Naive thymus-derived CD8-positive, alpha-beta T cell (primary cell): Measurements from ENCODE around the gene GFI1. TPM values are rescaled to one million over a fixed set of nuclear protein-coding genes. Genes with fewer than 3 reads are reported as not detected.
A peak's percentile ranks its signal among the peaks of the same experiment; 100 is the strongest.
"Not testable (repeated sequence)": the region's sequence is repeated elsewhere in the genome, so short reads cannot be mapped to it uniquely, and the experiment has no call there.

Experiments used
- ATAC-seq, 2 donors: fragments of 150-1000 bp; cut with Tn5 transposase in 1 of 2; sonication (Bioruptor Pico), chemical (Tn5 transposase) in 1 of 2; 1 replicate in 1 of 2; 2 replicates in 1 of 2; pipeline ENCODE4 v1.10.0; 2021; ENCODE audit warnings: mild to moderate bottlenecking in 2 of 2, moderate library complexity in 2 of 2
- POLR2A ChIA-PET: fragments of 350-600 bp; sonication (Branson Sonifier 250); formaldehyde crosslinking; loops from one replicate; lab custom pipeline; 2021; ENCODE audit warnings: antibody characterized with exemption; lab: Charles Lee
- DNase-seq, 10 donors: peaks; one replicate each; pipeline versions ENCODE4 v3.0.0 to v3.0.0-alpha.2; 2020 to 2022
- H3K27ac Mint-ChIP-seq, 10 donors: one replicate each; pipeline ENCODE4 v1.8.0; 2020 to 2022; ENCODE audit warnings: mild to moderate bottlenecking in 10 of 10, mixed read lengths in 10 of 10, moderate library complexity in 4 of 10, inconsistent platforms in 1 of 10
- H3K27me3 Mint-ChIP-seq, 5 donors: one replicate each; pipeline ENCODE4 v1.8.0; 2021 to 2022; ENCODE audit warnings: mixed read lengths in 5 of 5
- H3K36me3 Mint-ChIP-seq, 3 donors: one replicate each; pipeline ENCODE4 v1.8.0; 2020 to 2022; ENCODE audit warnings: mixed read lengths in 3 of 3, mild to moderate bottlenecking in 2 of 3, inconsistent platforms in 1 of 3
- H3K4me1 Mint-ChIP-seq, 4 donors: one replicate each; pipeline ENCODE4 v1.8.0; 2021 to 2022; ENCODE audit warnings: mixed read lengths in 4 of 4
- H3K4me3 Mint-ChIP-seq, 10 donors: one replicate each; pipeline ENCODE4 v1.8.0; 2020 to 2022; ENCODE audit warnings: mild to moderate bottlenecking in 10 of 10, mixed read lengths in 10 of 10, moderate library complexity in 6 of 10, inconsistent platforms in 1 of 10
- H3K9me3 Mint-ChIP-seq, 9 donors: one replicate each; pipeline ENCODE4 v1.8.0; 2020 to 2022; ENCODE audit warnings: mixed read lengths in 9 of 9, mild to moderate bottlenecking in 3 of 9, inconsistent platforms in 1 of 9, moderate library complexity in 1 of 9
- polyA plus RNA-seq, 3 donors: library from polyadenylated mRNA; unstranded; fragments of 300-500 nt; fragmentation: Illumina TruSeq; gene quantifications; one replicate each; pipeline ENCODE4 v1.2.3, GENCODE V29; 2021
- total RNA-seq, 8 experiments: library from RNA in 2 of 8; stranded (reverse) in 2 of 8; gene quantifications; one replicate each; pipeline ENCODE4 v1.2.3 and lab custom pipeline; 2021 to 2026

GFI1 gene
- total and polyA plus RNA-seq, 5 experiments from 2014 or later, result 5.6 to 22.4 (median 12.4) TPM

- no peak for DNase-seq
- no peaks in the 10 kb centered on the region for H3K27me3 Mint-ChIP-seq
- no peak for ATAC-seq
- H3K4me1 Mint-ChIP-seq, result peaks cover 0 to 10% (median 1%) of the 10 kb centered on the region in 4 donors
- H3K4me3 Mint-ChIP-seq, result no peak overlapping the region
- H3K9me3 Mint-ChIP-seq, result peaks cover 0 to 7% (median 0%) of the 10 kb centered on the region in 9 donors
- POLR2A ChIA-PET, result no interaction called here
- H3K36me3 Mint-ChIP-seq, result no peaks in the 10 kb centered on the region
- H3K27ac Mint-ChIP-seq, result no peak overlapping the region
Measured at GRCh38 chr1:92447976-92448375, 38.7 kb downstream of the GFI1 start.

DNA sequence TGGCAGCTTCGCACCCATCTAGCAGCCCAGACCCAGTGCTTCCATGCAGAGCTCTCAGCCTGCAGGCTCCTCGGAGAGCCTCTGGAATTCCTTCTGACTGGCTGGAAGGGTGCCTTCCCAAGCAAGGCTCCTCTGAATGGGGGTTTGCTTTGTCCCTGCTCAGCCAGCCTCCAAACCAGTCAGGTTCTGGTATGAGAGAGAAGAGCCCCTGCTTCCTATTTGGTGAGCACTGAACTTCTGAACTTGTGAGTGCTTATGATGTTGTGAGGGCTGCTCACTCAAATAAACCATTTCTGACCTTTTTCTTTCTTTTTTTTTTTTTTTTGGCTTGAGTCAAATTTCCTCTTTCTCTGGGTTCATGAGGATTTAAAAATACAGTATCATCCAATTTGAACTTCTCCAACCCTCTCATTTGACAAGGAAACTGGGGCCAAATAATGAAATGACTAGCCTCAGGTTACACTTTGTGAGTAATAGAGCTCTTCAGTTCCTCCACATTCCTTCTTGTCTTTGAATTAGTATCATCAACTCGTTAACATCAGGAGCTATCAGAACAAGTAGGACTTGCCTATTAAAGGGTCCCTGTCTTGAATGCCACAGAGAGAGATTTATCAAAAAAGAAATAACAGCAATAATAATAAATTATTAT is 39.6 kb downstream of the GFI1 start:
- no peaks in the 10 kb centered on the region for H3K27me3 Mint-ChIP-seq
- no peak for DNase-seq
- POLR2A ChIA-PET, result no interaction called here
- H3K4me3 Mint-ChIP-seq, result no peak overlapping the region
- peak overlapping the region in 1 of 10 donors; percentile 12 for H3K27ac Mint-ChIP-seq
- H3K36me3 Mint-ChIP-seq, result no peaks in the 10 kb centered on the region
- ATAC-seq, result no peak
- peaks cover 0 to 7% (median 0%) of the 10 kb centered on the region in 9 donors for H3K9me3 Mint-ChIP-seq
- H3K4me1 Mint-ChIP-seq, result peaks cover 0 to 10% (median 1%) of the 10 kb centered on the region in 4 donors

DNA sequence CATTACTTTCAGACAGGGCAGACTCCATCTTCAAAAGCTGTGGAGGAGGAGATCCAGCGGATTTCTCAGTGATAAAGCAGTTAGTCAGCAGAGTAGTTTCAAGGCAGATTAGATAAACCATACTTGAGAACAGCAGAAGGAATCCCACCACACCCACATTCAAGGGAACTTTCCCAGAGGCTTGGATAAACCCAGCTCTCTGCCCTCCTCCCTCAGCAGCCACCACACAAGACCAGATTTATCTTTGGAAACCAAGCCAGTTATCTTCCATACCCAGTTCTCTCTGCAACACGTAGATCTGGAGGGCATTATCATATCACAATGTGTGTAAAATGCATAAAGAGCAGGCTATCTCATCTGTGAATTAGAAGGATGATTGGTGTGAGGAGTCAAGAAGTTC is 40.2 kb downstream of the GFI1 start:
- Mint-ChIP-seq H3K36me3 (no peaks in the 10 kb centered on the region), H3K4me1 (peaks cover 0 to 10% (median 1%) of the 10 kb centered on the region in 4 donors), H3K27me3 (no peaks in the 10 kb centered on the region), H3K4me3 (no peak overlapping the region), H3K9me3 (peaks cover 0 to 7% (median 0%) of the 10 kb centered on the region in 9 donors), H3K27ac (no peak overlapping the region)
- DNase-seq (no peak), ATAC-seq (no peak)
- POLR2A ChIA-PET, result no interaction called here

DNA sequence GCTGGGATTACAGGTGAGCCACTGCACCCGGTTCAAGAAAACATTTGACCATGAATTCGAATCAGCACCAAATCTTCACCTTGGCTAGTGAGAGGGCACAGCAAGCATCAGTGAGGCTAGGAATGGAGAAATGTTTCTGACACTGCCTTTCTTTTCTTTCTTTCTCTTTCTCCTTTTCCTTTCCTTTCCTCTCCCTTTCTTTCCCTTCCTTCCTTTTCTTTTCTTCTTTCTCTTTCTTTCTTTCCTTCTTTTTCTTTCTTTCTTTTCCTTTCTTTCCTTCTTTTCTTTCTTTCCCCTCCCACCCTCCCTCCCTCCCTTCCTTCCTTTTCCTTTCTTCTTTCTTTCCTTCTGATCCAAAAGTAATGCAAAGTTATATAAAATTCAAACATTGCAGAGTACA is 40.9 kb downstream of the GFI1 start:
- H3K36me3 Mint-ChIP-seq, result no peaks in the 10 kb centered on the region
- POLR2A ChIA-PET, result no interaction called here

DNA sequence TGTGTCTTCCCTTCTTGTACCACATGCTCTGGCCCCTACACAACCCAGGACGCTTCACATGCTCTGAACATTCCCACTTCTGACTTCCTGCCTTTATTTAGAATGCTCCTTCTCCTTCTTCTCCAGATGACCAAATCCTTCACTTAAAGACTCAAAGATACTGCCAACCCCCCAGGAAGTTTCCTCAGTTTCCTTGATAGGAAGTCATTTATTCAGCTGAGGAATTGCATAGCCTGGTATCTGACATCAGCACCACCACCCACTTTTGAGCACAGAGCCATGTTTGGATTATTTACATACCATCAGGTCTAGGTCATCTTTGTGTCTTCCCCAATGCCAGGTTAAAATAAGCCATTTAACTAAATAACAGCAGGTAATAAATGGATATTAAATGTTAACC is 42.4 kb downstream of the GFI1 start:
- Mint-ChIP-seq H3K27me3 (no peaks in the 10 kb centered on the region), H3K9me3 (no peaks in the 10 kb centered on the region), H3K4me3 (no peak overlapping the region)

More for the DNA sequence above, 40.9 kb downstream of the GFI1 start:
- H3K4me1 Mint-ChIP-seq, result peaks cover 0 to 10% (median 1%) of the 10 kb centered on the region in 4 donors
- DNase-seq (no peak), ATAC-seq (no peak)
- no peak overlapping the region for H3K4me3 Mint-ChIP-seq
- no peak overlapping the region for H3K27ac Mint-ChIP-seq
- peaks cover 0 to 4% (median 0%) of the 10 kb centered on the region in 9 donors for H3K9me3 Mint-ChIP-seq
- H3K27me3 Mint-ChIP-seq, result no peaks in the 10 kb centered on the region

DNA sequence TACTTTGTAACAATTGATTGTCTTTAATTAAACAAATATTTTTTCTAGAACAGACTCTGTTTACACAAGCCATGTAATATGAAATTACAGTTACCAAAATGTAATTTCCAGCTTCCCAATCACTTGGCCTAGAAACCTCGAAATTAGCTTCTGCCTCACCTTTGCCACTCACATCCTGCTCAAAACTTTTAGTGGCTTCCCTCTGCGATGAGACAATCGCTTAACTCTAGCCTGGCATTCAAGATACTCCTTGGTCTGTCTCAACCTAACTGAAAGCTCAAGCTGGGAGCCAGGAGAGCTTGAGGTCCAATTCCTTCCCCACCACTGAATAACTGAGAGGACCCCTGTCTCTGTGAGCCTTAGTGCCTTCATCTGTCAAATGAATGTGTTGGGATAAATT is 42.8 kb downstream of the GFI1 start:
- Mint-ChIP-seq H3K9me3 (no peaks in the 10 kb centered on the region), H3K4me1 (peaks cover 0 to 8% (median 1%) of the 10 kb centered on the region in 4 donors), H3K27me3 (no peaks in the 10 kb centered on the region), H3K36me3 (no peaks in the 10 kb centered on the region), H3K27ac (peak overlapping the region in 3 of 10 donors; percentile 1 to 38 (median 18)), H3K4me3 (no peak overlapping the region)
- DNase-seq, result no peak
- no peak for ATAC-seq
- POLR2A ChIA-PET, result no interaction called here

More for the DNA sequence above, 42.4 kb downstream of the GFI1 start:
- ATAC-seq (no peak), DNase-seq (no peak)
- H3K36me3 Mint-ChIP-seq, result no peaks in the 10 kb centered on the region
- POLR2A ChIA-PET, result no interaction called here
- peak overlapping the region in 3 of 10 donors; percentile 1 to 38 (median 18) for H3K27ac Mint-ChIP-seq
- peaks cover 0 to 10% (median 1%) of the 10 kb centered on the region in 4 donors for H3K4me1 Mint-ChIP-seq

- no peak overlapping the region for H3K4me3 Mint-ChIP-seq
- POLR2A ChIA-PET, result interaction anchor here (0.5 kb wide), 1 partner anchor 38 kb away, joined by 4 read pairs; no protein-coding TSS in a partner anchor
- ATAC-seq, result no peak
- DNase-seq, result no peak
- H3K27me3 Mint-ChIP-seq, result no peaks in the 10 kb centered on the region
- no peak overlapping the region for H3K27ac Mint-ChIP-seq
- no peaks in the 10 kb centered on the region for H3K9me3 Mint-ChIP-seq
- H3K4me1 Mint-ChIP-seq, result peaks cover 0 to 7% (median under 1%) of the 10 kb centered on the region in 4 donors
- no peaks in the 10 kb centered on the region for H3K36me3 Mint-ChIP-seq
Measured at GRCh38 chr1:92442351-92442750, 44.4 kb downstream of the GFI1 start.

DNA sequence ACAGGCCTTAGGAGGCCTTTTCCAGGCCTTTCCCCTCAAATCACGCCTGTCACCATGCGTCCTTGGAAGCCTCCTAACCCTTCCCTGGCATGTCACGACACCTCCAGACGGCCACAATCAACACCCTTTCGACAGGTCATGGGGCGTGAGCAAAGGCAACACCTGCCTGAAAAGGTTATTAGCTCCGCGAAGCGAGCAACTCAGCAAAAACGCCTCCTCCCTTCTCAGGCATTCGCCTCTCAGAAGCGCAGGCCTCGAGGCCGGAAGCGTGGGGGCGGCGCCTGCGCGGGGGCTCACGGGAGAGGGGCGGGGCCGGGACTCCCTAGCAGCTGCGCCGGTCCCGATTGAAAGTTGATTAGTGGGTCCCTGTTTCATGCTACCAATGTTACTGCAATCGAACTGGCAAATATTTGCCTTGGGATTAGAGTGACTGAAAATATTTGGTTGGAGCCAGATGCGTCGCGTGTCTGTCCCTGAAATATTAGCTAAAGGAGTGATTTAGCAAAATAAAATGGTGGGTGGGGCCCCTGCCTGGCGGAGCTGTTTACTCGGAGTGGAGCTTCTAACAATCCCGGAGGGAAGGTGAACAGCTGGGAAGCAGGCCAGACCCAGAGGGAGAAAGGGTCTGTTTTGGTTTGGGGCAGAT is 44.9 kb downstream of the GFI1 start:
- no peak for ATAC-seq
- no peak for DNase-seq
- POLR2A ChIA-PET, result no interaction called here
- Mint-ChIP-seq H3K36me3 (no peaks in the 10 kb centered on the region), H3K27ac (peak overlapping the region in 1 of 10 donors; percentile 27), H3K27me3 (no peaks in the 10 kb centered on the region), H3K4me1 (peaks cover 0 to 6% (median 0%) of the 10 kb centered on the region in 4 donors), H3K9me3 (no peaks in the 10 kb centered on the region), H3K4me3 (no peak overlapping the region)

DNA sequence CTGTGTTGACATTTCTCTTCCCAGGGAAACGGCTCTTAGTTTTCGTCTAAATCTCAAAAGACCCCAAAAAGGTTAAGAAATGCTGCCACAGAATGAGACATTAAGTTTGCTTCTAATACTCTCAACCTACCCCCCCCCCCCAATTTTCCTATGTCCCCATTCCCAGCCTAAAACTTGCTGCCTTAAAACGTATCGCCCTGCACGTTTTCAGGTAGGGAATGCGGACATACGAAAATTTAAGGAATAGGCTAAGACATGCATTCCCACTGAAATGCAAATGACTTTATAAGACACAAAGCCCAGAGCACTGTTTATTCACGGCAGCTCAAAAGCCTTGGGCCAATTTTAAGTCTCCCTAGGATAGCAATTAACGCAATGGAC is 45.4 kb downstream of the GFI1 start:
- Mint-ChIP-seq H3K27ac (no peak overlapping the region), H3K27me3 (no peaks in the 10 kb centered on the region), H3K9me3 (no peaks in the 10 kb centered on the region), H3K4me3 (no peak overlapping the region), H3K4me1 (peaks cover 0 to 6% (median 0%) of the 10 kb centered on the region in 4 donors), H3K36me3 (no peaks in the 10 kb centered on the region)
- POLR2A ChIA-PET, result no interaction called here
- DNase-seq (no peak), ATAC-seq (no peak)

DNA sequence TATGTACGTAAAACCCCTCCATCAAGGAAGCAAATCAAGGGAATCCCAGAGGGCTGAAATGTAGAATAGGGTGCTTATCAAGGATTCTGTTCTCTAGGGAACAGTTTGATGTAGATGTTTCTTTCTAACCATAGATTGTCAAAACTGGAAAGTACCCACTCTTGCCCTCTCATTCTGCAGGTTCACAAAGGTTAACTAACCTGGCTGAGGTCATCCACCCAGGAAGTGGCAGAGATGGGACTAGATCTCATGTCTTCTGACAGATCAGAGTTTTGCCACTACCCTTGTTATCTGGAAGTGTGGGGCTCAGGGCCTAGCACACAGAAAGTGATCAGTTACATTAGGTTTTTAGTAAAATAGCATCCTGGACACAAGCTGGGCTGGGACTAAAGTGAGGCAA is 47.4 kb downstream of the GFI1 start:
- POLR2A ChIA-PET, result no interaction called here
- Mint-ChIP-seq H3K27ac (peak overlapping the region in 2 of 10 donors; percentile 24 to 25), H3K4me3 (no peak overlapping the region), H3K36me3 (peaks cover 0 to 5% (median 3%) of the 10 kb centered on the region in 3 donors), H3K27me3 (no peaks in the 10 kb centered on the region), H3K9me3 (peaks cover 0 to 9% (median 0%) of the 10 kb centered on the region in 9 donors), H3K4me1 (peaks cover 0 to 4% (median under 1%) of the 10 kb centered on the region in 4 donors)
- DNase-seq, result no peak
- ATAC-seq, result no peak

- ATAC-seq, H3K36me3 Mint-ChIP-seq, H3K27ac Mint-ChIP-seq, POLR2A ChIA-PET, H3K4me1 Mint-ChIP-seq, DNase-seq, H3K27me3 Mint-ChIP-seq, H3K4me3 Mint-ChIP-seq: not testable (repeated sequence)
- H3K9me3 Mint-ChIP-seq, result peaks cover 0 to 13% (median 3%) of the 10 kb centered on the region in 9 donors
Measured at GRCh38 chr1:92434572-92434971, 52.2 kb downstream of the GFI1 start.

GRCh38 chr1:92430030-92430429 is 56.7 kb downstream of the GFI1 start:
- no peaks in the 10 kb centered on the region for H3K27me3 Mint-ChIP-seq
- H3K4me3 Mint-ChIP-seq, result no peak overlapping the region
- peaks cover 0 to 8% (median 1%) of the 10 kb centered on the region in 9 donors for H3K9me3 Mint-ChIP-seq
- peaks cover 0 to 3% (median 0%) of the 10 kb centered on the region in 4 donors for H3K4me1 Mint-ChIP-seq
- H3K36me3 Mint-ChIP-seq, result no peaks in the 10 kb centered on the region
- ATAC-seq, result no peak
- POLR2A ChIA-PET, result no interaction called here
- DNase-seq, result no peak
- H3K27ac Mint-ChIP-seq, result no peak overlapping the region

DNA sequence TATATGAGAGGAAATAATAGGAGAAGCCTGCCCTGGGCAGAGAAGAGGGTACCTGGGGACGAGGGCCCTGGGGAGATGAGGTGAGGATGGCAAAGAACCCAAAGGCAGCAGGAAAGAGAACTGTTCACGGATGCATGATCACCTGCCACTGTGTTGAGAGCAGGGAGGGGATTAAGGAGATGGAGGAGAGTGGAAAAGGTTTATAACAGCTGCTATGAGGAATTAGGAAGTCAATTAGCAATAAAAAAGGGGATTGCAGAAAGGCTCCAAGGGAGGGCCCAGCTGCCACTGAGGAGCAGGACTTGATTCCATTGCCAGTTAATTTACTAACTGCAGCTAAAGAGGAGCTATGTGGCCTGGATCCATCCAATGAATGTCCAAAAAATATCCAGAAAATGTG is 61.1 kb downstream of the GFI1 start:
- Mint-ChIP-seq H3K4me1 (peaks cover 0 to 4% (median 0%) of the 10 kb centered on the region in 4 donors), H3K36me3 (no peaks in the 10 kb centered on the region), H3K27ac (peak overlapping the region in 3 of 10 donors; percentile 0 to 42 (median 37)), H3K4me3 (no peak overlapping the region), H3K27me3 (no peaks in the 10 kb centered on the region), H3K9me3 (peaks cover 0 to 1% (median 0%) of the 10 kb centered on the region in 9 donors)
- DNase-seq, result no peak
- POLR2A ChIA-PET, result no interaction called here
- ATAC-seq, result no peak
